Activated T-helper 1 cell treated with Interleukin-2 at 50 U/mL for 16 hours (primary cell): ENCODE results near the gene TRIM8.

Source experiments
- DNase-seq: peaks from one replicate; pipeline ENCODE4 v3.0.0-alpha.2; 2020; ENCODE audit warnings: low read depth

Gene TRIM8

GRCh38 chr10:102701796-102702195 lies 57.5 kb downstream of the TRIM8 start:
- DNase-seq, result no peak

- no peak for DNase-seq
Observed at GRCh38 chr10:102702742-102703141, 58.5 kb downstream of the TRIM8 start.

GRCh38 chr10:102704915-102705314 lies 60.6 kb downstream of the TRIM8 start:
- no peak for DNase-seq

- DNase-seq, result no peak
Observed at GRCh38 chr10:102705531-102705930, 61.3 kb downstream of the TRIM8 start.
